Stimulated activated CD8-positive, alpha-beta memory T cell treated with anti-CD3 and anti-CD28 coated beads, Interleukin-2, amount 100 ng/mL, for 48 hours (primary cell): Measurements from ENCODE around the gene SCAMP5.

Source experiments
- DNase-seq, 2 donors: peaks; one replicate each; pipeline ENCODE4 v3.0.0-alpha.2; 2020; ENCODE audit warnings: low read depth in 2 of 2

SCAMP5 gene

DNA sequence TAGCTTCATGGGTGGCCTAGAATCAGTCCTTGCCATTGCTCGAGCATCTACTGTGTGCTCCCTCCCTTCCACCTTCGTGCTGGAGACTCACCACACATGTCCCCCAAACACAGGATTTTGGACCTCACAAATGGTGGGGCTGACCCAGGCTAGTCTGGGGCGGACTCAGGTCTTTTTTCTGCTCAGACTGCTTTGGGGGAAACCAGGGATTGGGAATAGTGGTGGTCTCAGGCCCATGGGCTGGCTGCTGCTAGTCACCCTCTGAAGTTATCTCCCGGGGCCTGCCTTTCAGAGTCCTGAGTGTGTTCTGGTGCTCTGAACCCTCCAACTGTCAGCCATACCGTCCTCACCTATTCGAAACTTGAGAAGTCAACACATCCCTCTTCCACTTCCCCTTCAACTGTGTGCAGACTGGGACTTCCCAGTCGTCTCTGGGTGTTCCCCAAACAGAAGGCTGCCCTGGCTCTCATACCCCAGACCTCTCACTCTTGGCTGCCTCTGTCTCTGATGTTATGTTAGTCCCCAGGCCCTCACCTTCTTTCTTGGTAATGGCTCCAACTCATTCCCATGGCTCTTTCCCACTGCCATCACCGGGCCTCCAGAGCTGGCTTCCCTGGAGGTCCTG lies 74.0 kb downstream of the SCAMP5 start:
- no peak for DNase-seq

GRCh38 chr15:75070674-75071073 lies 75.3 kb downstream of the SCAMP5 start:
- DNase-seq: no peak
